ENCODE data around the gene RXFP1.

- TF ChIP-seq CTCF (IDR thresholded peaks at IDR 0.05) (no peak), SMAD4 (CRISPR knock-in tag; IDR thresholded peaks at IDR 0.05) (no peak), NR1H2 (CRISPR knock-in tag; IDR thresholded peaks at IDR 0.05) (no peak), MXD4 (CRISPR knock-in tag; IDR thresholded peaks at IDR 0.05; ENCODE audit: borderline replicate concordance) (no peak), E2F4 (CRISPR knock-in tag; IDR thresholded peaks at IDR 0.05; ENCODE audit: borderline replicate concordance, low read depth) (no peak), USF2 (CRISPR knock-in tag; IDR thresholded peaks at IDR 0.05) (no peak), PRDM15 (CRISPR knock-in tag; IDR thresholded peaks at IDR 0.05) (no peak), MYBL2 (CRISPR knock-in tag; IDR thresholded peaks at IDR 0.05) (no peak), ZNF317 (CRISPR knock-in tag; IDR thresholded peaks at IDR 0.05; ENCODE audit: borderline replicate concordance, low read depth) (no peak)
These were observed 100.0 kb downstream of the RXFP1 start for GRCh38 chr4:158621729-158622128.

All from WTC11 (cell line).